HL-60 (cell line): ENCODE data around the gene MCM3AP.

Experiments used
- DNase-seq, 2 experiments: peaks; one replicate each; pipeline ENCODE4 v3.0.0-alpha.2; 2010 to 2020; ENCODE audit warnings: low read depth in 1 of 2, low spot score in 1 of 2
- H3K27ac ChIP-seq: fragments of 250-450 bp; sonication (Bioruptor Pico); replicated peaks from 2 replicates; pipeline ENCODE4 v1.5.1; 2020; ENCODE audit warnings: mild to moderate bottlenecking, moderate library complexity
- H3K27me3 ChIP-seq: fragments of 250-450 bp; sonication (Bioruptor Pico); 2 replicates; pipeline ENCODE4 v1.5.1; 2021; ENCODE audit warnings: mild to moderate bottlenecking, moderate library complexity; ENCODE audit not compliant: insufficient read depth, poor library complexity, severe bottlenecking
- H3K4me3 ChIP-seq: replicated peaks from 2 replicates; pipeline ENCODE4 v1.5.1; 2011; ENCODE audit warnings: mild to moderate bottlenecking, control low read depth, low read length; ENCODE audit not compliant: insufficient read depth
- GABPA ChIP-seq: IDR thresholded peaks from 2 replicates; pipeline ENCODE4 v1.6.1; 2012; ENCODE audit warnings: low read depth
- POLR2AphosphoS5 ChIP-seq: IDR thresholded peaks from 2 replicates; pipeline ENCODE4 v1.6.1; 2012; ENCODE audit warnings: low read depth
- REST ChIP-seq: IDR thresholded peaks from 2 replicates; pipeline ENCODE4 v1.6.1; 2012; ENCODE audit warnings: low read depth; ENCODE audit not compliant: insufficient replicate concordance
- SPI1 ChIP-seq: IDR thresholded peaks from 2 replicates; pipeline ENCODE4 v1.6.1; 2012; ENCODE audit warnings: low read depth, mild to moderate bottlenecking, borderline replicate concordance
- TF ChIP-seq, protein P1 (sequence below): IDR thresholded peaks from one replicate; pipeline ENCODE4 v1.5.1; 2011; ENCODE audit warnings: low read length, control low read depth, inconsistent platforms; ENCODE audit not compliant: insufficient read depth

Gene MCM3AP

DNA sequence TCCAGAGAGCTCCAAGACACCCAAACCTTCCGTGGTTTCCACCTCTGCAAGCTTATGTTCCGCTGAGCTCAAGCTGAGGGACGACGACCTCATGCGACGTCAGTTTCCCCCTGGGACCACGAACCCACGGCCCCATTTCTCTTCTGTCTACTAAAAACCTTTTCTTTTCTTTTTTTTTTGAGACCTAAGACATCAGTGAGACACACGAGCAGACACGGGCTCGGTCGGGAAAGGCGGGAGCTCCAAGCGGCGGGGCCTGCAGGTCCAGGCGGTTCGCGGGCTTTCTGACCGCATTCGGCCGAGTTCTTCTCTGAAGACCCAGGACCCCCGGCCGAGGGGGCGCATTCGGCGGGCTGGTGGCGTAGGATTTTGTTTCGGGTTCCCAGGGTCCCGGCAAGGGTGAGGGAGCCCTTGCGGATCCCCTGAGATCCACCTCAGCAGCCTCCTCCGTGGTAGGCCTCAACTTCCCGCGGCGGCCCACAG lies 37.9 kb upstream of the MCM3AP start:
- TF ChIP-seq SPI1, result no peak
- no peak for TF ChIP-seq REST
- TF ChIP-seq, protein P1, sequence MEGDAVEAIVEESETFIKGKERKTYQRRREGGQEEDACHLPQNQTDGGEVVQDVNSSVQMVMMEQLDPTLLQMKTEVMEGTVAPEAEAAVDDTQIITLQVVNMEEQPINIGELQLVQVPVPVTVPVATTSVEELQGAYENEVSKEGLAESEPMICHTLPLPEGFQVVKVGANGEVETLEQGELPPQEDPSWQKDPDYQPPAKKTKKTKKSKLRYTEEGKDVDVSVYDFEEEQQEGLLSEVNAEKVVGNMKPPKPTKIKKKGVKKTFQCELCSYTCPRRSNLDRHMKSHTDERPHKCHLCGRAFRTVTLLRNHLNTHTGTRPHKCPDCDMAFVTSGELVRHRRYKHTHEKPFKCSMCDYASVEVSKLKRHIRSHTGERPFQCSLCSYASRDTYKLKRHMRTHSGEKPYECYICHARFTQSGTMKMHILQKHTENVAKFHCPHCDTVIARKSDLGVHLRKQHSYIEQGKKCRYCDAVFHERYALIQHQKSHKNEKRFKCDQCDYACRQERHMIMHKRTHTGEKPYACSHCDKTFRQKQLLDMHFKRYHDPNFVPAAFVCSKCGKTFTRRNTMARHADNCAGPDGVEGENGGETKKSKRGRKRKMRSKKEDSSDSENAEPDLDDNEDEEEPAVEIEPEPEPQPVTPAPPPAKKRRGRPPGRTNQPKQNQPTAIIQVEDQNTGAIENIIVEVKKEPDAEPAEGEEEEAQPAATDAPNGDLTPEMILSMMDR, result no peak
- TF ChIP-seq GABPA, result no peak
- peak; percentile 30; the same call in 1 of the 2 replicates for TF ChIP-seq POLR2AphosphoS5
- Histone ChIP-seq H3K4me3 (peak overlapping the region; percentile 92), H3K27ac (peak overlapping the region; percentile 100), H3K27me3 (no peaks in the 10 kb centered on the region)
- no peak for DNase-seq

DNA sequence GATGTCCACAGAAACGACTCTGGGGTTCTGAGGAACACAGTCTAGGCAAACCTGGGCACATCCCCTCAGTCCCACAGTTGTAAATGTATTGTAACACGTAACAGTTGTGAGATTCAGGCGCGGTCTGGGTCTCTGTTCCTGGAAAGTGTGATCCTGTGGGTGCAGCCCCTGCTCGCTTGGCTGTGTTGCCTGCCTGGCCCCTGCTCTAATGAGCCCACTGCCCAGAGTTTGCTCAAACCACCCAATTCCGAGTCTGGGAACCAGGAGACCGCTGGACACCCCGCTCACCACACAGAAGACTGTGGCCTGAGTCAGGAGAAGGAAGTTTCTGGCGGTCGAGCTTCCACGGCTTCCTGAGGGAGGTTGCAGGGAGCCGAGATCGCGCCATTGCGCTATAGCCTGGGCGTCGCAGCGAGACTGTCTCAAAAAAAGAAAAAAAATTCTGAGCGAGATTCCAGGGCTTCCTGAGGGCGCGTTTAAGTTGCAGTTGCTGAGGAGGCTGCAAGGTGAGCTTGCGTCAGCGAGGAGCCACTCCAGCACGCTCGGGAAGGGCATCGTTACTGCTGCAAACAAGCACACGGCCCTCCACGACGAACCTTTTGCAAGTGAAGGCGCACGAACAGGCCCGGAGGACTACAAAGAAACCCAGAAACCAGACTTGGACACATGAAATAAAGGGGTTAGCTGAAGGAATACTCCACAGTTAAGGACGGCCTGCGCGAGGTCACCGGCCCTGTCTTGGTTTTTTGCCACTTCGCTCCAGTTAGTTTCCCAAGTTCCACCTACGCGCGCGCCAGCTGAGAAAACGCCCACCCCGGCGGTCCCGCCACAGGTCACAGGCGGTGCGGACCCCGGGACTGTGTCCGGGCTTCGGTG lies 37.2 kb upstream of the MCM3AP start:
- Histone ChIP-seq H3K27ac (peak overlapping the region; percentile 100), H3K4me3 (peak overlapping the region; percentile 92), H3K27me3 (no peaks in the 10 kb centered on the region)
- TF ChIP-seq POLR2AphosphoS5, result no peak; the same call in 1 of the 2 replicates
- TF ChIP-seq SPI1, result no peak
- TF ChIP-seq, protein P1, result no peak
- DNase-seq, result peak in 1 of 2 experiments; percentile 37

DNA sequence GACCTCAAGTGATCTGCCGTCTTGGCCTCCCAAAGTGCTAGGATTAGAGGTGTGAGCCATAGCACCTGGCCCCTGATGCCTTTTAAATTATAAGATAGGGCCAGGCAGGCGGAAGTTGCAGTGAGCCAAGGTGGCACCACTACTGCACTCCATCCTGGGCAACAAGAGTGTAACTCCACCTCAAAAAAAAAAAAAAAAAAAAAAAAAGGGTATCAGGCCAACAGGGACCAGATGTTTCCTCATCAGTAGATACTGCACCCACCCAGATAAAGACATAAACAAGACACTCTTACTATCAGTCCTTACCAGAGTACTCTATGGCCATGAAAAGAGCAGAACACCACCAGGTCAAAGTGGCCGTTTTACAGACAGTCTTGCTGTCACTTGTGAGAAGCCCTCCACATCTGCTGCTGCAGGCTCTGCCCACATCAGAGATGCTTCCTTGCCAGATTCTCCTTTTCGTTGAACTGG lies 35.0 kb upstream of the MCM3AP start:
- DNase-seq, result no peak

More for the DNA sequence above, 35.0 kb upstream of the MCM3AP start:
- H3K4me3 ChIP-seq, result no peak overlapping the region; the same call in 1 of the 2 replicates
- no peaks in the 10 kb centered on the region for H3K27me3 ChIP-seq
- TF ChIP-seq, protein P1, result no peak
- TF ChIP-seq GABPA (no peak), SPI1 (no peak), REST (no peak), POLR2AphosphoS5 (no peak)
- no peak overlapping the region for H3K27ac ChIP-seq
